ENCODE results near the gene ZFYVE19.

ZFYVE19 gene

DNA sequence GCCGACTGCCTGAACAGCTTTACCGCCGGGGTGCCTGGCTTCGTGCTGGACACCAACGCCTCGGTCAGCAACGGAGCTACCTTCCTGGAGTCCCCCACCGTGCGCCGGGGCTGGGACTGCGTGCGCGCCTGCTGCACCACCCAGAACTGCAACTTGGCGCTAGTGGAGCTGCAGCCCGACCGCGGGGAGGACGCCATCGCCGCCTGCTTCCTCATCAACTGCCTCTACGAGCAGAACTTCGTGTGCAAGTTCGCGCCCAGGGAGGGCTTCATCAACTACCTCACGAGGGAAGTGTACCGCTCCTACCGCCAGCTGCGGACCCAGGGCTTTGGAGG is 37.8 kb downstream of the ZFYVE19 start:
- TF ChIP-seq, protein P1, sequence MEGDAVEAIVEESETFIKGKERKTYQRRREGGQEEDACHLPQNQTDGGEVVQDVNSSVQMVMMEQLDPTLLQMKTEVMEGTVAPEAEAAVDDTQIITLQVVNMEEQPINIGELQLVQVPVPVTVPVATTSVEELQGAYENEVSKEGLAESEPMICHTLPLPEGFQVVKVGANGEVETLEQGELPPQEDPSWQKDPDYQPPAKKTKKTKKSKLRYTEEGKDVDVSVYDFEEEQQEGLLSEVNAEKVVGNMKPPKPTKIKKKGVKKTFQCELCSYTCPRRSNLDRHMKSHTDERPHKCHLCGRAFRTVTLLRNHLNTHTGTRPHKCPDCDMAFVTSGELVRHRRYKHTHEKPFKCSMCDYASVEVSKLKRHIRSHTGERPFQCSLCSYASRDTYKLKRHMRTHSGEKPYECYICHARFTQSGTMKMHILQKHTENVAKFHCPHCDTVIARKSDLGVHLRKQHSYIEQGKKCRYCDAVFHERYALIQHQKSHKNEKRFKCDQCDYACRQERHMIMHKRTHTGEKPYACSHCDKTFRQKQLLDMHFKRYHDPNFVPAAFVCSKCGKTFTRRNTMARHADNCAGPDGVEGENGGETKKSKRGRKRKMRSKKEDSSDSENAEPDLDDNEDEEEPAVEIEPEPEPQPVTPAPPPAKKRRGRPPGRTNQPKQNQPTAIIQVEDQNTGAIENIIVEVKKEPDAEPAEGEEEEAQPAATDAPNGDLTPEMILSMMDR (conservative IDR thresholded peaks at IDR 0.05; ENCODE audit: control insufficient read depth, insufficient read depth, low read depth, low read length), result no peak
- no peak overlapping the region for H3K4me3 ChIP-seq (ENCODE audit: control insufficient read depth, low read depth, low read length)
- no peak for DNase-seq (ENCODE audit: low read depth)

DNA sequence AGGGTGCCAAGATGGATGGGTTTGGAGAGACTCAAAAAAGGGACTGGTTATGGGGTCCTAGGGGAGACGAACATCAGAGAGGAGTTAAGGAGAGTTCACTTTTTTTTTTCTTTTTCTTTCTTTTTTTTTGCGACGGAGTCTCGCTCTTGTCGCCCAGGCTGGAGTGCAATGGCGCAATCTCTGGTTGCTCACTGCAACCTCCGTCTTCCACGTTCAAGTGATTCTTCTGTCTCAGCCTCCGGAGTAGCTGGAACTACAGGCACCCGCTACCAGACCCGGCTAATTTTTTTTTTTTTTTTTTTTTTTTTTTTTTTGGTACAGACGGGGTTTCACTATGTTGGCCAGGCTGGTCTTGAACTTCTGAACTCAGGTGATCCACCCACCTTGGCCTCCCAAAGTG is 38.1 kb downstream of the ZFYVE19 start:
- no peak overlapping the region for H3K4me3 ChIP-seq (ENCODE audit: control insufficient read depth, low read depth, low read length)
- no peak for DNase-seq (ENCODE audit: low read depth)
- TF ChIP-seq, protein P1 (conservative IDR thresholded peaks at IDR 0.05; ENCODE audit: control insufficient read depth, insufficient read depth, low read depth, low read length), result no peak

- no peak overlapping the region for H3K4me3 ChIP-seq (ENCODE audit: control insufficient read depth, low read depth, low read length)
- DNase-seq (ENCODE audit: low read depth), result no peak
- TF ChIP-seq, protein P1 (conservative IDR thresholded peaks at IDR 0.05; ENCODE audit: control insufficient read depth, insufficient read depth, low read depth, low read length), result no peak
Measured at GRCh38 chr15:40845511-40846284, 38.8 kb downstream of the ZFYVE19 start.

DNA sequence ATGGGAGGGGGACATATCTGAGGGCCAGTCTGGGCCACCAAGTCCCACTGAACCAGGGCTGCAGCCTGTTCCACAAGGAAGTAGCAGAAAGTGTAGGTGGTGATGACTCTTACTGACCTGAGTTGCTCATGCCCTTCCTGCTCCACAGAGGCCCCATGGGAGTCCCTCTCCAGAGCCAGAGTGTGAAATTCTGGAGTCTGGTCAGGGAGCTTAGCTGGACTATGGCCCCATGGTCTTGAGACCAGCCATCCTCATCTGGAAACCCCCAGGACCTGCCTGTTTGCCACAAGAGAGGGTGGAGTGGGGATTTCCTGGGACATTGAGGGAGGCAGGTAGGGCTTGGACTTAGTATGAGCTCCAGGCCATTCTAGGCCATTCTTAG is 39.9 kb downstream of the ZFYVE19 start:
- H3K4me3 ChIP-seq (ENCODE audit: control insufficient read depth, low read depth, low read length), result no peak overlapping the region
- TF ChIP-seq, protein P1 (conservative IDR thresholded peaks at IDR 0.05; ENCODE audit: control insufficient read depth, insufficient read depth, low read depth, low read length), result no peak
- DNase-seq (ENCODE audit: low read depth), result no peak

GRCh38 chr15:40847223-40847961 is 40.5 kb downstream of the ZFYVE19 start:
- no peak for DNase-seq (ENCODE audit: low read depth)
- TF ChIP-seq, protein P1 (conservative IDR thresholded peaks at IDR 0.05; ENCODE audit: control insufficient read depth, insufficient read depth, low read depth, low read length), result no peak
- H3K4me3 ChIP-seq (ENCODE audit: control insufficient read depth, low read depth, low read length), result no peak overlapping the region

DNA sequence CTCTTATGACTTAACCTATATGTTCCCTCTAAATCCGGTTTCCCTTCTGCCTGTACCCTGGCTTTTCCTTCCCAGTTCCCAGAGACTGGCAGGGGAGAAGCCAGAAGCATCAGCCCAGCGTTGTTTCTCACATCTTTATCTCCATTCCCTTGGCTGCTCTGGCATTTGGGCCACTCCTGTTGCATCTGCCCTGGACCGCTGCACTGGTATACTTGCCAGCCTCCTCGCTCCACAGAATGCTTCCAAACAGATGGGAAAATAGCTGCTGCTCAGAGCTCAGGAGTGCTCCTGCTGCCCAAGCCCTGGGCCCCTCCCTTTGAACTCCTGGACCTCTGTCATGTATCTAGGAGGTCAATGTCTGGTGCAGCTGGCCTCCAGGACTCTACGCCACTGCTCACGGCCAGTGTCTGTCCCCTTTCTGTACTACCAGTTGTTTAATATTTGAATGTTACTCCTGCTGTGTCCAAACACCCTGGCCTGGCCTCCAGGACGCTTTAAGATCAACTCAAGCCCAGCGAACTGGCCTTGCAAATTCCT is 43.8 kb downstream of the ZFYVE19 start:
- TF ChIP-seq, protein P1 (conservative IDR thresholded peaks at IDR 0.05; ENCODE audit: control insufficient read depth, insufficient read depth, low read depth, low read length), result no peak
- no peak for DNase-seq (ENCODE audit: low read depth)
- no peak overlapping the region for H3K4me3 ChIP-seq (ENCODE audit: control insufficient read depth, low read depth, low read length)

Measured in fibroblast of mammary gland (primary cell).